ENCODE results near the gene CEBPZOS.
"Not testable (repeated sequence)": the region's sequence is repeated elsewhere in the genome, so short reads cannot be mapped to it uniquely, and the experiment has no call there.

The CEBPZOS gene

DNA sequence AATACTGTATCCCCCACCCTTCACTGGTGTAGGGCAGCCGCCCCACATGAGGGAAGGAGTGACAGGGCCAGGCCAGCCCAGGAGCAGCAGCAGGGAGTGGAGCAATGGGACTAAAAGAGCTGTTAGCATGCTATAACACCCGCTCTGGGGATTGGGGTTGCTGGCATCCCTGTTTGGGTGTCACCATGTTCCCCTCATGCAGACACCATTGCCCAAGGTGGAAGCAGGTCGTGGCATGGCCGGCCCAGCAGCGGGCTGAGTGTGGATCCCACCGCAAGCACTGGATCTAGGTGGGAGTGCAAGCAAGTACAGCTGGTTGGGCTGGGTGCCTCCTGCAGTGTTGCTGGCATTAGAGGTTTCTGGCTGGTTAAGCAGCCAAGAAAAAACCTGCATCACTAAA is 4.5 kb upstream of the CEBPZOS start:
- no peak for DNase-seq

DNA sequence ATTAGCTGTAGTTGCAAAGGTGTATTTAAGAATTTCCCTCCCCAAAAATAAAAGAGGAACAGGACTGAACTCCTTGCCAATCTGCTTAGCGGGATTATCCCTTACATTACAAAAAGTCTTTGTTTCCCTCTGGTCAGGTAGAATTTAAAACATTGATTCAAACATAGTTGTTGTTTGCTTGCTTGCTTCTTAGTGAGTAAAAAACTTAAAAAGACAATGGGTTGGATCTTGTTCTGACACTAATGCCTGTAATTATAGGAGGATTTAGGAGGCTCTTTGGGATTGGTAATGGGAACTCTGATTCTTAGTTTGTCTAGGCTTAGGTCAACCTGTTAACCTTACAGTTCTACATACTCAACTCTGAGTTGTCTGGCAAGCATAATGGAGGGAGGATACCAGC is 3.7 kb upstream of the CEBPZOS start:
- no peak for DNase-seq

DNA sequence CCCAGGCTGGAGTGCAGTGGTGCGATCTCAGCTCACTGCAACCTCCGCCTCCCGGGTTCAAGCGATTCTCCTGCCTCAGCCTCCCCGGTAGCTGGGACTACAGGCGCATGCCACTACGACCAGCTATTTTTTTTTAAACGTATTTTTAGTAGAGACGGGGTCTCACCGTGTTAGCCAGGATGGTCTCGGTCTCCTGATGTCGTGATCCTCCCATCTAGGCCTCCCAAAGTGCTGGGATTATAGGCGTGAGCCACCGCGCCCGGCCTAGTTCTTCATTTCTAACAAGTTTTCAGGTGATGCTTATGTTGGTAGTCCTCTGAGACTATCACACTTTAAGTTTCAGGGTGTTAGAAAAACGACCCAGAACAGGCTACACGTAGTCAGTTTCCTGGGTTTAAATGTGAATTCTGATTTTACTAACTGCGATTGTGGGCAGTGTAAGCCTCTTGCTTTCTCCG is 405 bp upstream of the CEBPZOS start:
- not testable (repeated sequence) for DNase-seq

DNA sequence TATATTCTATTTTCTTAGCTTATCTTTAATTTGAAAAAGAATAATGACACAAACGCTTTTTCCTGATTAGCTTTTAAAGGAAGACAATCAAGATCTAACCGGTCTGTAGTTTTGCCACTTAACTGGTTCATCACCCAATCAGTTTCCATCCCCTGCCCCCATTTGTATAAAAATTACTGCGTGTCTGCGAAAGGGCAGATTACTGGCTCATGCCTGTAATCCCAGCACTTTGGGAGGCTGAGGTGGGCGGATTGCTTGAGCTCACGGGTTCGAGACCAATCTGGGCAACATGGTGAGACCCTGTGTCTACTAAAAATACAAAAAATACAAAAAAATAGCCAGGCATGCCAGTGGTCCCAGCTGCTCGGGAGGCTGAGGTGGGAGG is 2.4 kb downstream of the CEBPZOS start:
- no peak for DNase-seq

GRCh38 chr2:37201208-37201607 is 4.9 kb downstream of the CEBPZOS start:
- DNase-seq: no peak

DNA sequence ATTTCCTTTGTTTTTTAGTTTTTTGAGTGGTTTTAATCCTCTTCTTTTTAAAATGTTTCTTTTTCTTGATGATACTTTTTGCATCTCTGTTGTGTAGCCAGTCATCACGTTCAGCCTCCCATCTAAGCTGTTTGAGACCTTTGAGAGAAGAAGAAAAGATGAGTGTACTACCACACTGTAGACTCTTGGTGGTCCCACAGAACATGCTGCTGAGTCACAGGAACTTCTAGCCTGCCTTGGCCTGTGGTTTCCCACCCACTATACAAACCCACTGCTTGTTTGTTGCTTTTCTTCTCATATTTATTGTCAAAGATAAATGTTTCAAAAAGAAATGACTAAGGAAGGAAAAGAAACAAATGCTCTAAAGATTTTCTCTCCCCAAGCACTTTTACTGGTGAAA is 5.5 kb downstream of the CEBPZOS start:
- no peak for DNase-seq

DNA sequence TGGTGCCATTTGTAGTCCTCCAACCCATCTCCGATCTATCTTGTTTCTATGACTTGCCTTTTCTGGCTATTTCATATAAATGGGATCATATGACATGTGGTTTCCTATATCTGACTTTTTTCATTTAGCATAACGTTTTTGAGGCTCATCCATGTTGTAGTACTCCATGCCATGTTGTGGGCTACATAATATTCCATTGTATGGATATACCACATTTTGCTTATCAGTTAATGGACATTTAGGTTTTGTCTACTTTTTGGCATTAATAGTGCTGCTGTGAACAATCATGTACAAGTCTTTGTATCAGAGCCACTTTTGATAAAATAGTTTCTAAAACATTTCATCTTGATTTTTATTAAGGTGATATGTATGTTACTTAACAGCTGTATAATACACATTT is 7.4 kb downstream of the CEBPZOS start:
- no peak for DNase-seq

- not testable (repeated sequence) for DNase-seq
Measured at GRCh38 chr2:37205071-37205661, 8.9 kb downstream of the CEBPZOS start.

DNA sequence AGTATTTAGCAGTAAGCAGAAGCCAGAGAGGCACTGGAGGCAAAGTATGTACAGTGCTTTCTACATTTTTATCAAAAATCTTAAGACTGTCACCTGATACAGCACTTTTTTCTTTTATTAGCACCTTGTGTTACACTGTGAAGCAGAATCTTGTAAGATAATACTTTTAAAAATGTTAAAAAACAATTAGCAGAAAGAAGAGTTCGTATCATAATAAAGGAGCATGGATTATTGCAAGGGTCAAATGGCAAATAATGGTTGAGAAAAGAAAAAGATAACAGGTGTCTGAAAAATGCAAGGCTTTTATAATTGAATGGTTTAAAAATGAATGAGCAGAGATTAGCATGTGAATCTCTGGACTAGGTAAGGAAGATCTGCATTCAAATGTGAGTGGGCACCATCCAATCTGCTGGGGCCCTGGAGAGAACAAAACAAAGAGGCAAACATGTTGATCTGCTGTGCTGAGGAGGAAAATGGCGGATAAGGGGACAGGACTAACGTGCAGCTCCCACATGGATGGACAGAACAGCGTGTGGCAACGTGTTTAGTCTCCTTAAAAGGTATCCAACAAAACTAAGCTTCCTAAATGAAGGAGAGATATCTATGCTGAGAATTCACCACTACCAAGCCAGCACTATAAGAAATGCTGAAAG is 9.5 kb downstream of the CEBPZOS start:
- no peak for DNase-seq

- not testable (repeated sequence) for DNase-seq
Measured at GRCh38 chr2:37206760-37207159, 10.5 kb downstream of the CEBPZOS start.

- DNase-seq: no peak
Measured at GRCh38 chr2:37211212-37211611, 14.9 kb downstream of the CEBPZOS start.

- DNase-seq: no peak
Measured at GRCh38 chr2:37211939-37212338, 15.6 kb downstream of the CEBPZOS start.

GRCh38 chr2:37215250-37215649 is 19.0 kb downstream of the CEBPZOS start:
- no peak for DNase-seq

GRCh38 chr2:37219046-37219445 is 22.8 kb downstream of the CEBPZOS start:
- DNase-seq: no peak

- no peak for DNase-seq
Measured at GRCh38 chr2:37223131-37223530, 26.8 kb downstream of the CEBPZOS start.

DNA sequence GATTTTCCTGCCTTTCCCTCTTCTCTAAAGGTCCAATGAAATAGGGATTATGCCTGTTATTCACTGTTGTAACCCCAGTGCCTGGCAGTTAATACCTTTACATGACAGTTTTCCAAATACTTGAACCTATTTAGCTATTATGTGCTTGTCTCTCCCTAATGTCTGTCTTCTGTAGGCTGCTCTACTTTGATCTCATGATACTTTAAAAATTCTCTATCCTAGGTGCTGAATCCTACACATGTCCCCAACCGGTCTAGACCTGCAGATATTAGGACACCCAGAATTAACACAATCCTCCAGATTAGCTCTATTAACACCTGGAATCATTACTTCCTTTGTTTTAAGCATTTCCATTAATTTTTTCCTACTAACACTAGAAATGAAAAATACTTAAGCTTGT is 27.8 kb downstream of the CEBPZOS start:
- no peak for DNase-seq

DNA sequence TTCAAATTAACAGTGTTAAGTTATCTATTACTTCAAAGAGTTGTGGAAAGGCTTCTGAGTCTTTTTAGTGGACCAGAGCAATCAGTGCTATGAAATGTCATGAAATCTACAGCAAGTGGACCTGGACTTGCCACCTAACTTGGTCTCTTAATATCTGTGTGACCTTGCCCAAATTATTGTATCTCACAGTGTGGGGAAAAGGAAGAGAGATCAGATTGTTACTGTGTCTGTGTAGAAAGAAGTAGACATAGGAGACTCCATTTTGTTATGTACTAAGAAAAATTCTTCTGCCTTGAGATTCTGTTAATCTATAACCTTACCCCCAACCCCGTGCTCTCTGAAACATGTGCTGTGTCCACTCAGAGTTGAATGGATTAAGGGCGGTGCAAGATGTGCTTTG is 28.8 kb downstream of the CEBPZOS start:
- DNase-seq: not testable (repeated sequence)

GRCh38 chr2:37226863-37227262 is 30.6 kb downstream of the CEBPZOS start:
- DNase-seq: no peak

DNA sequence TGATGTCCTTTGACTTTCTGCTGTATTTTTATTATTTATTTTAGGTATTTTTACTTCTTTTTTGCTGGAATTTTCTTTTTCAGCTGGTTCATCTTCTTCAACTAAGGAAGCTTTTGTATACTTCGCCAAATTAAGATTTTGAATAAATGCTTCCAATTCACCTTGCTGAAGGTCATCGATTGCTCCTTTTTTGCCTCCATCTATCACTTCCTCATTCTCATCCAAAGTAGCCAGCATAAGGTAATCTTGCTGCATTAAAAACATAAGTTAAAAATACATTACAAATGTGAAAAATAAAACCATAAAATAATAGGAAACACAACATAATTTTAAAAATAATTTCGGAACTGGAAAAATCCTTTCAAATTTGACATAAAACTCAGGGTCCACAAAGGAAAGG is 32.5 kb downstream of the CEBPZOS start:
- DNase-seq: no peak

DNA sequence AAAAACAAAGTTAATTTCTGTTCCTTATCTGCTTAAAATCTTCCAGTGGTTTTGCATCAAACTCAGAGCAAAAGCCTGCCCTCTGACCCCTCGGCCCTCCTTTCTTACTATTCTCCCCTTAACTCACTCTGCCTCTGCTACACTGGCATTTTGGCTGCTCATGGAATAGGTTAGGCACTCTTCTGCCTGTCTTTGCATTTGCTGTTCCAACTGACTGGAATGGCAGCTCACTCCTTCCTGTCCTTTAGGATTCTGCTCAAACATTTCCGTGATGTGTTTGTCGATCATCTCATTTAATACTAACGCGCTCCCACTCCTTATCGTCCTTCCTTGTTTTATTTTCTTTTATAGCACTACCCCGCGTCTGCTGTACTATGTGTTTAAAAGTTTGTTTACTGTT is 34.3 kb downstream of the CEBPZOS start:
- no peak for DNase-seq

DNA sequence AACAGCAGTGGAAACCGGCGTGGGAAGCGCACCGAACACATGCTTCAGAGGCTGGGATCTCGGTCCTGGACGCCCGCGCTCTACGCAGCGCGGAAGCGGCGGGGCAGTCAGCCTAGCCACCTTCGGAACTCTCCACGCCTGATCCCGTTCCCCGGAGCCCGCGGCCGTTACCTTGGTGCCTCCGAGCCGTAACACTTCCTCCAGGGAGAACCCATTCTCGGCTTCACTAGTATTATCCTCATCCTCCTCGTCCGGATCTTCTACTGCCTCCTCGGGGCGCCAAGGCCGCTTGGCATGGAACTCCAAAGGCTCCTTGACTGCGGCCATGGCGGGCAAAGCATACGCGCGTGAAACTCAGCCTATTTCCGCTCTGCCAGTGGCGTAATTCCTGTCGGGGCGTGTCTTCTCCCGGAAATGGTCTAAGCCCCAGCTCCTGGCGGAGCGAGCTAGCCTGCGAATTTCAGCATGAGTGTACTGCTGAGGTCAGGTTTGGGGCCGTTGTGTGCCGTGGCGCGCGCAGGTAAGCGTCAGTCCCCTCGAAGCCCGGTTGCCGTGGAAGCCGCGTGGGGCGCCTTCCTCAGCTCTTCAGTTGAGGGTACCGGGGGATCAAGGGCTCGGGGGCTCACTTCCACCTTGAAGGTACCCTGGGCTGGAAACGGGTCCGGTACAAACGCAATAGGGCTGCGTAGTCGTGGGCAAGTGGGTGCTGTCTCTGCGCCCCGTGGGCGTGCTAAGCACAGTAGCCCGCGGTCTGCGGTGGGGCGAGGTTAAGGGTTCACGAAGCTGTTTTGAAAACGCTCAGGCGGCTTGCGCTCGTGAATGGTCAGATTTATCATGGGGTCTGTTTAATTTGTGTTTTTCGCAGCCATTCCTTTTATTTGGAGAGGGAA is 35.2 kb downstream of the CEBPZOS start, which contains the start of the genes CEBPZ and NDUFAF7:
Gene CEBPZ, minus strand, starts transcription at position 356 of the 890 bp plus-strand sequence. Its CDS starts 29 bp downstream, at position 327.
Gene NDUFAF7, plus strand, starts transcription at position 418 of the 890 bp plus-strand sequence. Its CDS starts 48 bp downstream, at position 466.
- DNase-seq: peak; percentile 72

- DNase-seq: no peak
Measured at GRCh38 chr2:37232131-37232933, 36.0 kb downstream of the CEBPZOS start.

GRCh38 chr2:37243435-37243834 is 47.1 kb downstream of the CEBPZOS start:
- no peak for DNase-seq

Measured in T1000 (cell line).